ENCODE measurements around the gene TRIM72. TPM values are rescaled to one million over a fixed set of nuclear protein-coding genes. Genes with fewer than 3 reads are reported as not detected.

Gene TRIM72
- total and polyA plus RNA-seq, 2 of the 4 experiments (the other 2 are of a cell fraction): not detected

GRCh38 chr16:31273187-31273586, 59.3 kb downstream of the TRIM72 start:
- no peak for TF ChIP-seq USF2 (IDR thresholded peaks at IDR 0.05; ENCODE audit: low read depth, low read length)
- TF ChIP-seq CHD1 (IDR thresholded peaks at IDR 0.05; ENCODE audit: low read depth, low read length): no peak
- TF ChIP-seq MAFK (IDR thresholded peaks at IDR 0.05; ENCODE audit: low read depth, low read length): no peak
- TF ChIP-seq RAD21 (IDR thresholded peaks at IDR 0.05; ENCODE audit: low read length): no peak
- no peak for TF ChIP-seq MXI1 (IDR thresholded peaks at IDR 0.05; ENCODE audit: borderline replicate concordance, low read depth, low read length)
- no peak overlapping the region for H2BK20ac ChIP-seq (ENCODE audit: low read depth, low read length)
- no peak overlapping the region for H2BK120ac ChIP-seq (ENCODE audit: low read depth, low read length)
- H4K20me1 ChIP-seq (ENCODE audit: insufficient read depth, low read length): no peaks in the 10 kb centered on the region
- no peak overlapping the region for H2BK15ac ChIP-seq (ENCODE audit: low read depth, low read length)
- in situ Hi-C loops (cut with MboI; ENCODE audit: low sequenced_read_pairs) (no loop called here), dilution Hi-C loops (cut with HindIII; ENCODE audit: low sequenced_read_pairs, unreplicated experiment) (no loop called here), intact Hi-C loops (cut with micrococcal nuclease) (no loop called here)
- H3K9ac ChIP-seq (ENCODE audit: low read depth, low read length): no peak overlapping the region
- no peak overlapping the region for H2AK5ac ChIP-seq (ENCODE audit: low read depth, low read length)
- no peak overlapping the region for H3K4ac ChIP-seq (ENCODE audit: low read depth, low read length)
- WGBS, 2 experiments (ENCODE audit: extremely low coverage in 2 of 2, insufficient read length in 1 of 2): 92% methylated on average over 2 of the region's 7 CpGs; no CpG with 5 or more reads in 1 of the 2 experiments
- no peak overlapping the region for H3K14ac ChIP-seq (replicated peaks; ENCODE audit: low read depth, low read length)
- H4K91ac ChIP-seq (ENCODE audit: insufficient read depth, low read depth, low read length): no peak overlapping the region
- ChIA-PET POLR2A (ENCODE audit: unreplicated experiment) (no interaction called here), CTCF (no interaction called here)
- no peak overlapping the region for H2AK9ac ChIP-seq (replicated peaks; ENCODE audit: low read depth, low read length, poor library complexity)
- BruUV-seq (replicated peaks): no TSS peak
- no peaks in the 10 kb centered on the region for H3K9me1 ChIP-seq (ENCODE audit: insufficient read depth, low read length)
- no peaks in the 10 kb centered on the region for H3K4me1 ChIP-seq (ENCODE audit: control insufficient read depth, insufficient read depth, low read length)
- no peak overlapping the region for H3K27ac ChIP-seq (ENCODE audit: insufficient read depth, low read length)
- no peaks in the 10 kb centered on the region for H3K9me3 ChIP-seq (ENCODE audit: control insufficient read depth, insufficient read depth, low read length)
- ATAC-seq (ENCODE audit: low read depth): no peak
- H3K79me1 ChIP-seq (ENCODE audit: low read depth in 1 of 2, low read length in 2 of 2): no peaks in the 10 kb centered on the region
- no peak overlapping the region for H3K18ac ChIP-seq (ENCODE audit: low read depth, low read length)
- H4K5ac ChIP-seq (ENCODE audit: low read depth, low read length): no peak overlapping the region
- H3K56ac ChIP-seq (ENCODE audit: extremely low read depth, insufficient read depth, low read length): no peak overlapping the region
- no peak overlapping the region for H3K4me3 ChIP-seq (ENCODE audit: insufficient read depth, low read depth, low read length)
- H3K36me3 ChIP-seq (ENCODE audit: control insufficient read depth, insufficient read depth, low read length): no peaks in the 10 kb centered on the region
- H3K23ac ChIP-seq (ENCODE audit: low read depth, low read length): no peak overlapping the region
- H3K4me2 ChIP-seq (ENCODE audit: low read depth, low read length): no peak overlapping the region
- peak overlapping the region; percentile 7 for H2AFZ ChIP-seq (replicated peaks; ENCODE audit: low read length, poor library complexity)
- DNase-seq: no peak
- H2BK5ac ChIP-seq (ENCODE audit: low read depth, low read length, poor library complexity, severe bottlenecking): no peak overlapping the region
- peaks cover 3% of the 10 kb centered on the region for H3K27me3 ChIP-seq (ENCODE audit: control insufficient read depth, insufficient read depth, low read length)
- no peak overlapping the region for H4K8ac ChIP-seq (ENCODE audit: low read depth in 2 of 2, low read length in 2 of 2)
